ENCODE results near the gene YIF1B. TPM values are rescaled to one million over a fixed set of nuclear protein-coding genes. Genes with fewer than 3 reads are reported as not detected.
A peak's percentile ranks its signal among the peaks of the same experiment; 100 is the strongest.

Gene YIF1B
- total RNA-seq, 1 donor from 2014 or later: 76.6 TPM

DNA sequence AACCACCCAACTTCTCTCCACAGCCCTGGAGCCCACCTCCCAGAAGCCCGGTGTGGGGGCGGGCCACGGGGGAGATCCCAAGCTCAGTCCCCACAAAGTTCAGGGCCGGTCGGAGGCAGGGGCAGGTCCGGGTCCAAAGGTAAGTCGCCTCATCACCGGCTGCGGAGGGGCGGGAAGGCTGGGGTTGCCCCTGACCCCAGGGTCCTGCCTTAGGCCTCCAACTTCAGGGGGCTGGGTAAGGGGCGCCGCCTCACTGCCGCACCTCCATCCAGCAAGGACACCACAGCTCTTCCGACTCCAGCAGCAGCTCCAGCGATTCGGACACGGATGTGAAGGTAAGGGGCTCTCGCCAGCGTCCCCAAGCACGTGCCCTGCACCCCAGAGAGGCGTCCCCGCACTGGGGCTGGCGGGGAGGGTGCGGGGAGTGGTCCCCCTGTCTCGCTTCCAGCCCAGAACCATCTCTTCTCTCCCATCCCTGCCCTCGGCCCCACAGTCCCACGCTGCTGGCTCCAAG lies 11.3 kb downstream of the YIF1B start:
- no peak for DNase-seq

DNA sequence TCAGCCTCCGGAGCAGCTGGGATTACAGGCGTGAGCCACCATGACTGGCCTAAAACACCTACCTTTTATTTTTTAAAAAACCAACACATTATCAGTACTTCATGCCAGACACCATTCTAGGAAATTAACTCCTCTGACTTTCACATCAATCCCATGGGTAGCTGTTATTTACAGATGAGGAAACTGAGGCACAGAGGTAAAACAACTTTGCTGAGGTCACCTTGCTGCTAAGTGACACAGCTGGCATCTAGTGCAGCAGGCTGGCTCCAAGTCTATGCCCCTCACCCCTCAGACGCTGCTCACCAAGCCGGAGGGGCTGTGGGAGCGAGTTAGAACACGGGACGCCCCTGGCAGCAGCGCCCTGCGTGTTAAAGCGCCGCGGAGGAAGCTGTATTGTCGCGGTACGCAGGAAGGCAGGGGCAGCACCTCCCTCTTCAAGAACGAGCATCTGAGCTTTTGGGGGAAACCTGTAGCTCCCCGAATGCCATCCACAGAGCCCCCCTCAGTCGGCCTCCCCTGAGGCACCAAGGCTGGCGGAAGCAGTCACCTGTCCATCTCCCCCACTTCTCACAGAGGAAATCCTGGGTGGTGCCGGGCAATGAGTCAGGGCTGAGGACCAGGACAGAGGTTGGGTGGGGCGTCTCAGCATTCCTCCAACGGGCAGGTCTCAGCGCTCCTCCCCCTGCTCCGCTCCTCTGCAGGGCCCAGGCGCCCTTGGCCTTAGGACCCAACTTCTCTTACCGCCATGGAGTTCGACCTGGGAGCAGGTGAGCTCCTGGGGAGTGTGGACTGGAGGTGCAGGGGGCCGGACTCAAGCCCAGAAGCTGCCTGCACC lies 12.0 kb downstream of the YIF1B start, which contains the start of gene C19orf33:
Gene C19orf33, plus strand, starts transcription at position 735 of the 835 bp plus-strand sequence. Its CDS starts 11 bp downstream, at position 746.
- peak; percentile 21 for DNase-seq

DNA sequence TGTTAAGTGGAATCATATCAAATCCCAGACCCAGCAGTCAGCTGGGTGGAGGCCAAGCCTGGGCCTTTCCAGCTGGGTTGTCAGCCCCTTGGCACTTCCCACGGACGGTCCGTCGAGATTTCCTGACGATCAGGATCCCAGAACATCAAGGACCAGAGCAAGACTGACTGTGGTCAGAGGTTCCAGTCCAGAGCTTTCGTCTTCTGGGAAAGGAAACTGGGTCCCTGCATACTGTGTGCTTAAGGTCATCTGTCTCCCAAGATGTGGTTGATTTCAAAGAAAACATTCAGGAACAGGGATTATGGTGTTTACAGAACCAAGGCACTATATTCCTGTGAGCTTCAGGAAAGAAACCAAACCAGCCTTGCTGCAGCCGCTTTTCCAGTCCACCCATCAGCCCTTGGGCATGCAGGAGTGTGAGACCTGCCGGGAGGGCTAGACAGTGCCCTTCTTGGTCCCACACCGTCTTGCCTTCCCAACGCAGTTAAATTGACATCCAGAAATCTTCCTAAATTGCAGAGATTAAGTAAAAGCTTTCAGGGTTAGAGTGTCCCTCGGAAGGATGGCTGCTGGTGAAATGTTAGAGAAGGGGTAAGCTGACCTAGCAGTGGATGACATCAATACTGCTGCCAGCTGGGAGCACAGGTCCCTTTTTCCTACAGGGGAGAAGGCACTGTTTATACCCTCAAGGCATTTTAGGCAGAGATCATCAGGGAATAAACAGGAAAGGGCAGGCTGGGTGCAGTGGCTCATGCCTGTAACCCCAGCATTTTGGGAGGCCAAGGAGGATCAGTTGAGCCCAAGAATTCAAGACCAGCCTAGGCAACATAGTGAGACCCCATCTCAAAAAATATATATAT lies 16.7 kb downstream of the YIF1B start:
- no peak for DNase-seq

DNA sequence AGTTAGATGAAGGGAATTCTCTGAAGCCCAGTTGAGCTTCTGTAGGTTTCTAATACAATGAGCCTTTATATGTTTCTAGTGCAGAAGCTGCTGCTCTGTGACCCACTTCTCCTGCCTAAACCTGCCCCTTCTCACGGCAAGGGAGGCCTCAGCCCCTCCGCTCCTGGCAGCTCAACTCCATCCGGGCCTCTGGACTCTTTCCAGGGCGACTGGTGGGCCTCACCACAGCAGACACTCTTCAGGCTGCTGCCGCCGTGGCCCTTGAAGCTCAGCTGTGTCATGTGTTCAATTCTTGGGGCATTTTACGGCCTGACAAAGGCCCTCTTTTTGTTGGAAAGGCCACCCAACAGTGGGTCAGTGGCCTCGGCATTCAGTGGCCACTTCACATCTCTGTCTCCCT lies 21.7 kb downstream of the YIF1B start:
- DNase-seq: no peak

DNA sequence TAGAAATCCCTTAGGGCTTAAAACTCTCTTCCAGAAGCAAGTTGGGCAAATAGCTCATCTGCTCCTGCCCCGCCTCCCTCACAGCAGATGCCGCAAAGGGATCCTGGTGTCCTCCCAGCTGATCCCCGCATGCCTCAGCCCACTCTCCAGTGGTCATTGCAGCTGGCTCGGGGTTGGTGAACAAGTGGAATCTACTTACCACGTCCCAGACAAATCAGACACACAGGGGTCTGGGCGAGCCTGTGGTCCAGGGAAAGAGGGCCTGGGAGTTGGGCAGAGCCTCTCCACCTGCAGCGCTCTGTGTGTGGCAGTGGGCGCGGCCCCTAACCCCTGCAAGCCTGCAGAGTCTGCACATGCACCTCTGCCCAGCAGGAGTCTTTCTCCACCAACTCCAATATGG lies 22.5 kb downstream of the YIF1B start:
- no peak for DNase-seq

DNA sequence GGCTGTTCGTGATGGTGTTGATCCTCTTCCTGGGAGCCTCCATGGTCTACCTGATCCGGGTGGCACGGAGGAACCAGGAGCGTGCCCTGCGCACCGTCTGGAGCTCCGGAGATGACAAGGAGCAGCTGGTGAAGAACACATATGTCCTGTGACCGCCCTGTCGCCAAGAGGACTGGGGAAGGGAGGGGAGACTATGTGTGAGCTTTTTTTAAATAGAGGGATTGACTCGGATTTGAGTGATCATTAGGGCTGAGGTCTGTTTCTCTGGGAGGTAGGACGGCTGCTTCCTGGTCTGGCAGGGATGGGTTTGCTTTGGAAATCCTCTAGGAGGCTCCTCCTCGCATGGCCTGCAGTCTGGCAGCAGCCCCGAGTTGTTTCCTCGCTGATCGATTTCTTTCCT lies 23.9 kb downstream of the YIF1B start:
- no peak for DNase-seq

DNA sequence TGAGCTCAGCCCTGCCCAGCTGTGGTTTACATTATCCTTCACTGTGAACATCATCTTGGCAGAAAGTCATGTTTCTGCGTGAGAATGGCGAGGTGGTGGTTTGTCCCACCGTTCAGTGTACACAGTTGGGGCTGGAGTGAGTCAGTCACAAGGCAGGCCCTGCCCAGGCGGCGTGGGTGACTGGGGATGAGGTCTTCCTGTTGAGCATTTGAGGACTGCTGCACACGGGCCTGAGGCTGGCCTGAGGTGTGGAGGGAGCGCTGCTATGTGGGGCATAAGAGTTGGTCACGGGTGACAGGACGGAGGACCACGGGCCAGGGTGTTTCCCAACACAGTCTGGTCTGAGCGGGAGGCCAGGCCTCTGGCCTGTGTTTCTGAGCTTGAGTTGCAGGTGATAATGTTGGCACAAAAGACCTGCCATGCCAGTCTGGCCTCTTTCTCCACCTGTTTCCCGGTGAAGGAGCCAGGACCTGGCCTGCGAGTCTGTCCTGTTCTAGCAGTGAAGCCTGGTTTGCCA lies 25.1 kb downstream of the YIF1B start:
- peak; percentile 28 for DNase-seq

DNA sequence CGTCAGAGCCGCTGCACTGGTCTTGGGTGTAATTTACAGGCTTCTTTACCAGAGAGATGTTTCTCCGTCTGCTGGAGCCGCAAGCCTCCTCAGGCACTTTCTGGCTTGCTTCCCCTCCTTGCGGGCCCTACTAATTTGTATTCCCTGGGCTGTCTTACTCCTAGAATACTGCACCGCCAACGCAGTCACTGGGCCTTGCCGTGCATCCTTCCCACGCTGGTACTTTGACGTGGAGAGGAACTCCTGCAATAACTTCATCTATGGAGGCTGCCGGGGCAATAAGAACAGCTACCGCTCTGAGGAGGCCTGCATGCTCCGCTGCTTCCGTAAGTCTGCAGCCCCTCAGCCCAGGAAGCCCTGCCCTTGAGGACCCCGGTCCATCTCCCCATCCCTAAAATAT lies 25.8 kb downstream of the YIF1B start:
- no peak for DNase-seq

DNA sequence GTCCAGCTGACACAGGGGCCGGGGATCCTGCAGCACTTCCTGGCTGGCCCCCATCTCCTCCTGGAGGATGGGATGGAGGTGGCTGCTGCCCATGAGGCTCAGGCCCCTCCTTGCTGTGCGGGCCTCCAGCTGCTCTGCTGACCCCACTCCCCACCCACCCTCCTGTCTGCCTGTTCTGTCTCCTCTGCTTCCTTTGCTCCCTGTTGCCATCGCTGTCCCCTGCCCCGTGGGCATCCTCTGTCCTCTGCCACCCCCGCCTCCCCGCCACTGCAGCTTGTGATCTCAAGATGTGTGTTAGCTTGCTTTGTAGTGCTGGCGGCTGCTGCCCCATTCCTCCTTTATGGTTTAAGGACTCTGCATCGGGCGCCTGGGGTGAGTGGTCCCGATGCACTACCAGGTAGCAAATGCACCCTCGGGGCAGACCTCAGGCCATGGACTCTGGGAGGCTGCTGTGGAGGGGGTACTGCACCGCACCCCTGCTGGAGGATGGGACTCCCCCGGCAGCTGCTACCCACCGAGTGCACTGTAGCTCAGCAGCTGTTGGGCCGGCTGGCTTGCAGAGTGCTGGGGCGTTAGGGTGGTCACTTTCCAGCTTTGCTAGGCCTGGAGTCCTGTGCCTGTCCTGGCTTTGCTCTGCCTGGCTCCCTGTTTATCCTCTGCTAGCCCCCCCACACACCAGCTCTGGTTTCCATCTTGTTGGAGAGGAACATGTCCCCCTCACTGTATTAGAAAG lies 27.5 kb downstream of the YIF1B start:
- DNase-seq: no peak

DNA sequence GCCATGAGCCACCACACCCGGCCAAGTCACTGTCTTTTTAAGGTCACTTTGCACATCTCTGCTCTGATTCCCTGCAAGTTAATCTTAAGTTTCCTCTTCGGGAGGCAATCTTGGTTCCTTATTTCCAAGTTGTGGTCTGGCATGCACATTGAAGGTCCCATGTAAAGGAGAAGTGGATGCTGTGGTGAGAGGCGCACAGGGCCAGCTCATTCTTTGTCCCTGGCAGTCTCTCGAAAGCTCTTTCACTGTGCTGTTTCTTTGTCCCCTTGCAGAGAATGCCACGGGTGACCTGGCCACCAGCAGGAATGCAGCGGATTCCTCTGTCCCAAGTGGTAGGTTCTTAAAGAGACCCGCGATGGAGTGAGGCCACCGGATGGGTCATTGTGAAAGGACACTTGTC lies 28.1 kb downstream of the YIF1B start:
- no peak for DNase-seq

DNA sequence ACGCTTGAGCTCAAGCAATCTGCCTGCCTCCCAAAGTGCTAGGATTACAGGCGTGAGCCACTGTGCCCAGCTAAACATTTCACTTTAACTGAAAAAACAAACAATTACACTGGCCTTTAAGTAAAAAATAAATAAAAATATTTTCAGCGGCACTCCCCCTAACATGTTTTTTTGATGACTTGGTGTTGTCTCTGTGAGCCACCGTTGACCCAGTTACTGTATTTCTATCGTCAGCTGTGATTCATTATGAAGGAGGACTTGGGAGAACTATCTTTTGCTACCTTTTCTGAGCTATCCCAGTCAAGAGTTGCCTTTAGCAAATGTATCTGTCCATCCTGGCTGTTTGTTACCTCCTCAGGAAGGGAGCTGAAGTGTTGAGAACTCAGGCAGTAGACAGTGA lies 30.2 kb downstream of the YIF1B start:
- DNase-seq: no peak

DNA sequence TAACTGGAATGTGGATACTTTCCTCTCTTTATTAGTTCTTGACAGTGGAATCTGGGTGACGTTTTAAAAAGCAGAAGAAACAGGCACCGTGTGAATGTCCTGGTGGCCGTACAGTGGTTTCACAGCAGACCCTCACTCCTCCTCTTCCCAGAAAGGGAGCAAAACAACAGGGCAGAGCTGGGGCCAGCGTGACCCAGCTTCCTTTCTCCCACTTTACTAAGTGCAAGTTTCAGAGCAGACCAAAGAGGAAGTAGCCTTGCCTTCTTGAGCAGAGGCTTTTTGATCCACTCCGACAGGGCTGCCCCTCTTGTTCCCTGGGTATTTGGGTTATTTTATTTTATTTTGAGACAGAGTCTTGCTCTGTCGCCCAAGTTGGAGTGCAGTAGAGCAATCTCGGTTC lies 31.3 kb downstream of the YIF1B start:
- no peak for DNase-seq

DNA sequence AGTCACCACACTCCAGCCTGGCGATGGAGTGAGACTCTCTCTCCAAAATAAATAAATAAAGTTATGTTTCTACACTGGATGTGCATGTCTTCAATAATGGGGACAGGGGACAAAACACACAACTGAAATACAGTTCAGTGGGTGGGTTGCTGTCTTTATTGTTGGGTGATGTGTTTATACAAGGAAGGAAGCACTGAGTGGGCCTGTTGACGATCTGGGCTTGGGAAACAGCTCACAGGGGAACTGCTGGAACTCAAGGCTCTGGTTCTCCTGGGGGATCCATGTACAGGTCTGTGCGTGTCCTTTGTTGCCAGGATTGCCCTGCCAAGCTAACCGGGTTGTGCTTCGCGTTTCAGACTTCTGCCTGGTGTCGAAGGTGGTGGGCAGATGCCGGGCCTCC lies 32.5 kb downstream of the YIF1B start:
- DNase-seq: no peak

DNA sequence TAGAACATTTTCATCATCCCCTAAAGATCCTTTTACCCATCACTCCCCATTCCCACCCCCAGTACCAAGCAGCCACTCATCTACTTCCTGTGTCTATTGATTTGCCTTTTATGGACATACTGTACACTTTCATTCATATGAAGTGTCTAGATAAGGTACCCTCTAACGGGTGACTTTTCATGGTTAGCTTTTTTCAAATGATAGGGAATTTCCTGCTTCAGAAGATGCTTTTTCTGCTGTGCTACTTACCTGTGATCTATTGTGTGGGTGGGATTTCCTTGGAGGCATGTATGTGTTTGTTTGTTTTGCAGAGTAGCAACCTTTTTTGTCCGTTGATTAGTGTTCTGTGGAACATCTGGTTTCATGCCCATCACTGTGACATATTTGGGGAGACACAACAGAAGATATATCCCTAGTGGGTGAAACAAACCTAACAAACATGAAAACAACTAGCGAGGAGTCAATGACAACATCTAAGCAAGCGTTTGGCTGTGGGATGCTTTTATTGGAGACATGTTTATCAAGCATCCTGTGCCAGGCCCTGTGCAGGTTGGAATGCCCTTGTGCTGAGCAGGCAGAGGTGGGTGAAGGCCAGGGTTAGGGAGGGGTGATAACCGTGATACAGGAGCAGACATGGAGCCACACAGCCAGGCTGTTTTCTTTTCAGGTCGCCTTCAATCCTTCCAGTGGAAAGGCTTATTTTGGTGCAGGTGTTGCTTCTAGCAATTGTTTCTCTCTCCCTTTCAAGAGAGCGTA lies 33.8 kb downstream of the YIF1B start:
- no peak for DNase-seq

DNA sequence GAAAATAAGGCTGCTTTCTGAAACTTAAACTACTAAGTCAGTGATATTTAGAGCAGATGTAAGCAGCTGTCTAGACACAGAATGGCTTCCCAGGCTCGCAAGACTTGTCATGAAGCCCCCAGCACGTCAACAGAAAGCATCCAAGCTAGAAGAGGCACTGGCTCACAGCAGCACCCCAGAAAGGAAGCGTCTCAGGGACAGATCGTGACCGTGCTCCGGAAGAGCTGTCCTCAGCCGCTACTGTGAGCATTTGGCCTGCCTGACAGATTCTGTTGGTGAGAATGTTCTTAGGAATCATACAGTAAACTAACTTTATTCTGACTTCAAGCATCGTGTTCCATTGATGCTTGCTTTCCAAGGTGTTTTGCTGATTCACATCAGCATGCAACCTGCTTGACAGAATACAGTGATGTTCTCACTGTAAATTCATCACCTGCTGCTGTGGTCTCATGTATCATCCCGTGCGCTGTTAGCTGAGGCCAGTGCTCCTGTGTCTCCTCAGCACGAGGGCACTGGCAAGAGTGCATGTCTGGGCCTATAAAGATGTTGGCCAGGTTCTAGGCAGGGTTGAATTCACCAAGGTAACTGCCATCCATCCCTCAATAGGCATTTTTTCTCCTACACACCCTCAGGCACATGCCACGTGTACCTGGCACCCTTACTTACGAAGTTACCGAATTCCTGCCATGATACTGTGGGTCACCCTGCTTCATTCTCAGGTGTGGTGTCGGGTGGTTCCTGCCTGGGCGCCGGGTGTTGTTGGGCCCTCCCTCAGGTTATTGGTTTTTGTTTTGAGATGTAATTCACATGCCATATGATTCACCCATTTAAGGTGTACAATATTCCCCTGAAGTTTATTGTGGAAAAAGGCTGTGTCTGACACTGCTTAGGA lies 35.5 kb downstream of the YIF1B start:
- DNase-seq: no peak

DNA sequence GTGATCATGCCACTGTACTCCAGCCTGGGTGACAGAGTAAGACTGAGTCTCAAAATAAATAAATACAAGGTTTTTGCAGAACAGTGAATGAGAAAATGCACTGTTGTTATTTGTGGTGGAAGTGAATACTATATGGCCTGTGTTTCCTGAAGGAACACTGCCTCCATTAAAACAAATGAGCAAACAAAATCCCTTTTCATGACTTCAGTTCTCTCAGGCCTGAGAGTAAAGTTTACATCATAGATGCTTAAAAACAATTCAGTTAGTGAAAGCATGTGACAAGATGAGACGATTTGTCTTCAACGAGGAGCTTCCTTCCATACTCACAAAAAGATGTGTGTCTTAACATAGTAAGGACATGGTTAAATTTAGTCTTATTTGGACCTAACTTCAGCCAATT lies 37.0 kb downstream of the YIF1B start:
- no peak for DNase-seq

DNA sequence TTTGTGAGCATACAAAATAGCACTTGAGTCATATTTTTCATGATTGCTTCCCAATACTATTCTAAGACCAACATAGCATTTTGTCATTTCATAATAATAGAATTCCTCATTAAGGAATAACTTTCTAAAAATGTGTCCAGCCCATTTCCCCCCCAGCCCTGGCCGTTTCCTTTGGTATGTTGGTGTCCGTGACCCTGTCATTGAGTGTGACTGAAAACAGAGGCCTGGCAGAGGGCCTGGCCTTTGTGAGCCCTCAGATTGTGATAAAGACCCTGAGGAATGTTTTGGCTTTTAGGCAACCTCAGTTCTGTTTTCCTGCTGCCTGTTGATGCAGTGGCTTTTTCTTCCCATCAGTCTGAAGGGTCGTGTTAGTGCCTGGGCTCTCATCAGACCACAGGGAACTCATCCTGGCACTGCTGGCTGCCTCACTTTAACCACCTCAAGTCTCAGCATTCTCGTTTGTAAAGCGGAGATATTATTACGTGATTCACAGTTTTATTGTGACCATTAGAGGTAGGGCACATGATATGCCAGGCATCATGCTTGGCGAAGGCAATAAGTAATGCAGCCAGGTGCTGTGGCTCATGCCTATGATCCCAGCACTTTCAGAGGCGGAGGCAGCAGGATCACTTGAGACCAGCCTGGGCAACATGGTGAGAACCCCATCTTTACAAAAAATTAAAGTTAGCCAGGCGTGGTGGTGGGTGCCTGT lies 37.6 kb downstream of the YIF1B start:
- DNase-seq: peak; percentile 86

DNA sequence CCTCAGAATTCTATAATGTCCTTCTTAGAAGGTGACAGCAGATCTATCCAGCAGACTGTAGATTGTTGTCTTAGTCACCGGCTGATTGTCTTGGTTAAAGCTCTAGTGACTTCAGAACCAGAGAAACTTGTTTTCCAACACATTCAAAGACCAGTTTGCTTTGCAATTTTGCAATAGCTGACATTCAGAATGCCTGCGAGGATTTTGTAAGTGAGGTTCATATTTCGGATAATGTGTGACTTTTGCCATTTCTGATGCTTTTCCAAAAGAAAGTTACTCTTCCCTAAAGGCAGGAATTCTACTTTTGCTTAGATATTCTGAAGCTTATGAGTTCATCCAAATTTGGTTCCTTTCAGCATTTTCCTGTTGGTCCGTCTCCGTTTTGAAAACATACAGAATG lies 38.2 kb downstream of the YIF1B start:
- DNase-seq: peak; percentile 38

DNA sequence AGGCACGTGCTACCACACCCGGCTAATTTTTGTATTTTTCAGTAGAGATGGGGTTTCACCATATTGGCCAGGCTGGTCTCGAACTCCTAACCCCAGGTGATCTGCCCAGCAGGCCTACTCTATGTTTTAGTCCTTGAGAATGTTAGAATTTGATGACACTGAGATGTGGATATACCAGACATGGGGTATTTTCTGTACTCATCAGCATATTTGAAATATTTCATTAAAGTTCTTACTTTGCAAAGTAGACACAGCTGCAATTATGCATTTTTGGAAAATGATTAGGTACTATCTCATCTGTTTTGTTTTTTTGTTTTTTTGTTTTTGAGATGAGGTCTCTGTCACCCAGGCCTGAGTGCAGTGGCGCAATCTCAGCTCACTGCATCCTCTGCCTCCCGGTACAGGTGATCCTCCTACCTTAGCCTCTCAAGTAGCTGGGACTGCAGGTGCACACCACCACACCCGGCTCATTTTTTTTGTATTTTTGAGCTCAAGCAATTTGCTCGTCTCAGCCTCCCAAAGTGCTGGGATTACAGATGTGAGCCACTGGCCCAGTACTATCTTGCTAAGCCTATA lies 38.7 kb downstream of the YIF1B start:
- no peak for DNase-seq

DNA sequence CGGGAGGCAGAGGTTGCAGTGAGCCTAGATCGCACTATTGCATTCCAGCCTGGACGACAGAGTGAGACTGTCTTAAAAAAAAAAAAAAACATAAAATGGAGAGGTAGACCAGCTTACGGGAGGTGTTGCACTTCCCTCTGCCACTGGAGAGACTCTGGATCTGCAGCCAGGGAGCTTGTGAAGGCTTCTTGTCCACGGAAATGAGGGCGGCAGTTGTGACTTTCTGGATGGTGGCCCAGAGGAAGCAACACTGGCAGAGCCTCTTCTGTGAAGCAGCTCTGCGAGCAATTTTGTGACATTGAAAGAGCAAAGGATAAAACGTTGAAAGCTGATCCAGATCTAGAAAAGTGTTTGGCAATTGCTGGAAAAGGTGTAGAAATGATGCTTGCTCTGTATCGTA lies 41.0 kb downstream of the YIF1B start:
- peak; percentile 34 for DNase-seq

Measured in dermis blood vessel endothelial cell (primary cell).